ENCODE measurements around the gene ENPEP.
A peak's percentile ranks its signal among the peaks of the same experiment; 100 is the strongest.

The ENPEP gene

GRCh38 chr4:110532901-110533589, 57.1 kb downstream of the ENPEP start:
- Mint-ChIP-seq H3K36me3 (ENCODE audit: low read depth) (peaks cover 55% of the 10 kb centered on the region), H3K4me3 (no peak overlapping the region), H3K4me1 (peaks cover 23% of the 10 kb centered on the region), H3K27ac (no peak overlapping the region), H3K9me3 (peaks cover 16% of the 10 kb centered on the region), H3K27me3 (ENCODE audit: low read depth) (no peaks in the 10 kb centered on the region)
- TF ChIP-seq, protein P1, sequence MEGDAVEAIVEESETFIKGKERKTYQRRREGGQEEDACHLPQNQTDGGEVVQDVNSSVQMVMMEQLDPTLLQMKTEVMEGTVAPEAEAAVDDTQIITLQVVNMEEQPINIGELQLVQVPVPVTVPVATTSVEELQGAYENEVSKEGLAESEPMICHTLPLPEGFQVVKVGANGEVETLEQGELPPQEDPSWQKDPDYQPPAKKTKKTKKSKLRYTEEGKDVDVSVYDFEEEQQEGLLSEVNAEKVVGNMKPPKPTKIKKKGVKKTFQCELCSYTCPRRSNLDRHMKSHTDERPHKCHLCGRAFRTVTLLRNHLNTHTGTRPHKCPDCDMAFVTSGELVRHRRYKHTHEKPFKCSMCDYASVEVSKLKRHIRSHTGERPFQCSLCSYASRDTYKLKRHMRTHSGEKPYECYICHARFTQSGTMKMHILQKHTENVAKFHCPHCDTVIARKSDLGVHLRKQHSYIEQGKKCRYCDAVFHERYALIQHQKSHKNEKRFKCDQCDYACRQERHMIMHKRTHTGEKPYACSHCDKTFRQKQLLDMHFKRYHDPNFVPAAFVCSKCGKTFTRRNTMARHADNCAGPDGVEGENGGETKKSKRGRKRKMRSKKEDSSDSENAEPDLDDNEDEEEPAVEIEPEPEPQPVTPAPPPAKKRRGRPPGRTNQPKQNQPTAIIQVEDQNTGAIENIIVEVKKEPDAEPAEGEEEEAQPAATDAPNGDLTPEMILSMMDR (IDR thresholded peaks at IDR 0.05; ENCODE audit: unreplicated experiment in 3 of 3) = no peak

DNA sequence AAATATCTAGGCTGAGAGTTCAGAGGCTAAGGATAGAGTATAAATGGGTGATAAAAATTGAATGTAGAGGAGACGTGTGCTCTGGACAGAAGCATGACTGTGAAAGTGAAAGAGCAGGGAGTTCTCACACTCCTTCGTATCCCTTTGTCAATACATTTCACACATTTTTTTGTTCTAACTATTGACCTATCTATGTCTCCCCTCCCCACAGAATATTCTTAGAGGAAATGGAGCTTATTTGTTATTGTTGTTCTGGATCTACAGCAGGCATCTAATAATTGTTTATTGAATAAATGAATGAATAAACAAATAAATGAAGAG, 57.6 kb downstream of the ENPEP start:
- H3K9me3 Mint-ChIP-seq = peaks cover 20% of the 10 kb centered on the region
- no peak overlapping the region for H3K27ac Mint-ChIP-seq
- peaks cover 57% of the 10 kb centered on the region for H3K36me3 Mint-ChIP-seq (ENCODE audit: low read depth)
- TF ChIP-seq, protein P1 (IDR thresholded peaks at IDR 0.05; ENCODE audit: unreplicated experiment in 3 of 3) = no peak
- no peaks in the 10 kb centered on the region for H3K27me3 Mint-ChIP-seq (ENCODE audit: low read depth)
- H3K4me3 Mint-ChIP-seq = no peak overlapping the region
- H3K4me1 Mint-ChIP-seq = peaks cover 19% of the 10 kb centered on the region

DNA sequence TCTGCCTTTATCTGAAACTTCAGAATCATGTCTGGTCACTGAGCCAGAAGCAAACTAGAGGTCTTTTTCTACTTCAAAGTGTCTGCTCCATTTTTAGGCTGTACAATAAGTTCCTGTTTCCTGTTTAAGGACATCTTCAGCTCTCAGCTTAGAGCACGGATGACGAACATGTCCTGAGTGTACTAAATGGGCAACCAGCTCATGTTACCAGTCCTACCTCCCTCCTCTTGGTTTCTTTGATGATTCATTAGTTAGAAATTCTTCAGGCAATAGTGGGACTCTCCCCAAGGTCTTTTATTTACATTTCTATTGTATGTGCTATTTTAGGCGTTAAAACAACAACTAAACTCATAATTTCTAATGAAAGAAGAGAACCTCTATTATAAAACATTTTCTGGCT, 58.0 kb downstream of the ENPEP start:
- no peaks in the 10 kb centered on the region for H3K27me3 Mint-ChIP-seq (ENCODE audit: low read depth)
- peaks cover 23% of the 10 kb centered on the region for H3K9me3 Mint-ChIP-seq
- H3K27ac Mint-ChIP-seq = peak overlapping the region in 2 of 3 experiments; percentile 22 to 51
- peaks cover 61% of the 10 kb centered on the region for H3K36me3 Mint-ChIP-seq (ENCODE audit: low read depth)
- H3K4me1 Mint-ChIP-seq = peaks cover 16% of the 10 kb centered on the region
- H3K4me3 Mint-ChIP-seq = no peak overlapping the region
- TF ChIP-seq, protein P1 (IDR thresholded peaks at IDR 0.05; ENCODE audit: unreplicated experiment in 3 of 3) = no peak

- Mint-ChIP-seq H3K9me3 (peaks cover 16% of the 10 kb centered on the region), H3K4me3 (peak overlapping the region in 1 of 3 experiments; percentile 9), H3K4me1 (peaks cover 15% of the 10 kb centered on the region), H3K27me3 (ENCODE audit: low read depth) (no peaks in the 10 kb centered on the region), H3K27ac (peak overlapping the region; percentile 12 to 86 (median 84)), H3K36me3 (ENCODE audit: low read depth) (peaks cover 52% of the 10 kb centered on the region)
- TF ChIP-seq, protein P1 (IDR thresholded peaks at IDR 0.05; ENCODE audit: unreplicated experiment in 3 of 3) = no peak
These were observed 64.6 kb downstream of the ENPEP start for GRCh38 chr4:110540581-110540980.

- H3K27ac Mint-ChIP-seq = peak overlapping the region; percentile 12 to 86 (median 84)
- no peak overlapping the region for H3K4me3 Mint-ChIP-seq
These were observed 65.1 kb downstream of the ENPEP start for GRCh38 chr4:110540982-110541451.

More at GRCh38 chr4:110540982-110541451, 65.1 kb downstream of the ENPEP start:
- Mint-ChIP-seq H3K36me3 (ENCODE audit: low read depth) (peaks cover 52% of the 10 kb centered on the region), H3K27me3 (ENCODE audit: low read depth) (no peaks in the 10 kb centered on the region), H3K4me1 (peaks cover 15% of the 10 kb centered on the region), H3K9me3 (peaks cover 15% of the 10 kb centered on the region)
- TF ChIP-seq, protein P1 (IDR thresholded peaks at IDR 0.05; ENCODE audit: unreplicated experiment in 3 of 3) = no peak

Measured in nephron (organoid).